ENCODE measurements around the gene MRPL9.

The MRPL9 gene

DNA sequence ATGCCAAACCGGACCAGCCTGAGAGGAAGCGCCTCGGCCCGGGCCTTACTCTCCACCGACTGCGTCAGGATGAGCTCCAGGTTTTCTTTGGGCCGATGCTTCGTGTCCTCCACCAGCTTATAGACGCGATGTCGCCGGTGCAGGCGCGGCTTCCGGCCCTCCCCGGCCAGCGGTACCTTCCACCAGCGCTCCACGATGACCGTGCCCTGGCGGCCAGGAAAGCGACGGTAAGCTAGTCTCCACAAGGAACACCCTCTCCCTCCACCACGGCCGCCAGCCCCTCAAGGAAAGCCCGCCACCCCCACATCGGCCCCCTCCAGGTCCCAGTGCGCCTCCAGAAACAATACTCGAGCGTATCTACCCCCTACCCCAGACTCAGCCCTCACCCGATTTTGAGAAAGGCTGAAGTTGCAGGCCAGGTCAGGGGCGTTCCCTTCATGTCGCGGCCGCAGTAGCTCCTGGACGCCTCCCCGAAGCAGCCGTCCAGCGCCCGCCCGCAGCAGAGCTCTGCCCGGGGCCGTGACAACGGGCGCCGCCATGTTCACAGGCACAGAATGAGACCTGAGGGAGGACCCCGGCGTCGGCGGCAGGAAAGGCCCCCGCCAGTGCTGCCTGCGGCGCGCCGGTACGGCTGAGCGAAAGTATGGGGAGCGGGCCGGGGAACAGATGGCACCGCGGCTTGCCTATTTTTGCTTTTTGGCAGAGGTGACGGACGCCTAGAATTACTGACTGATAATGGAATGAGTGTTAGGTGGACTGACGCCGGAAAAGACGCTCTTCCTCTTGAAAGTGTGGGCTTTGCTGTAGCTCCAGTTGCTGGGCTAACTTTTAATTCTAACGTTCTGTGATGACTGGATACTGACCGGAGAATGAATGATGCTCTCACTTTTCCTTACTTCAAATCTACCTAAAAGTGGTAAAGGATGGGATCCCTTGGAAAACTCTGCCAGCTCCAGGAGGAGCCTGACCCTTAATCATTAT lies at the start of gene MRPL9:
MRPL9 (minus strand) TSS at position 556 of the 981 bp plus-strand sequence; CDS start at position 539, 17 bp downstream.
- DNase-seq = peak; percentile 83

DNA sequence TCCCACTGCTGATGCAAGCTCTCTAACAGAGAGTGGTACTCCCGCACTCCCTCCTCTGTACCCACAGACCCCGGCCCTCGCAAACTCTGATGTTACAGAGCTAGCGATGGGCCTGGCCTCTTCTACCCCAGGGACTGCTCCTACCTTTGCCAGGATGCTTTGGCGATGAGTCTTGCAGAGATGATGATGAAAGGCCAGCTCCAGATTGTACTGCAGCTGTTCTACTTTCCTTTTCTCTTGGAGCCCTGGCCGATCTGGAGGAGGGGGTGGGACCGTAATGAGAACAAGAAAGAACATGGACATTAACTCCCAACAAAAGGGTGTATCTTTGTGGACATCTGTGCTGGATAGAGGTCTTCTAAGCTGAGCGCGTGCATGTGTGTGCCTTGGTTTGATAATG lies 47.9 kb upstream of the MRPL9 start:
- no peak for DNase-seq

DNA sequence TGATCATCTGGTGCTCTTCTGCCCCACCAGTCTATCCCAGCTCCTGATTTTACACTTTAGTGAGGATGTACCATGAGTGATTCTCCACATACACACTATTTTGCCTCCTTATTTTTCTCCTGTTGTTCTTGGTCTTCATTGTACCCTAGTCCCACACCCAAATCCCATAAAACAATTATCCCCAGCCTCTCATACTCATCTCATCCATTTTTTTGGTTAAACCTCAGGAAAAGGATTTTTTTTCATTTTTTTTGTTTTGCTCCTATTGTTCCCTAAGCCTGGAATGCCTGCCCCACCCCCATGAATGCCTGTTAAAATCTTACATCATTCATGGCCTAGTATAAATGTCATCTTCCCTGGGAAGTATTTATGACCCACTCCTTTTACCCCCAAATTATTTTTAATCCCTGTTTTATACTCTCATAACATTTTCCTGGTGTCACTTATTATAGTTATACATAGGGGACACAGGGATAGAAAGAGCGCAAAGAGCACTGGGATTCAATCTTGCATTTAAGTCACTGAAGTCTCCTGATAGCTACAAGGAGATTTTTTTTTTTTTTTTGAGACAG lies 46.8 kb upstream of the MRPL9 start:
- DNase-seq = no peak

DNA sequence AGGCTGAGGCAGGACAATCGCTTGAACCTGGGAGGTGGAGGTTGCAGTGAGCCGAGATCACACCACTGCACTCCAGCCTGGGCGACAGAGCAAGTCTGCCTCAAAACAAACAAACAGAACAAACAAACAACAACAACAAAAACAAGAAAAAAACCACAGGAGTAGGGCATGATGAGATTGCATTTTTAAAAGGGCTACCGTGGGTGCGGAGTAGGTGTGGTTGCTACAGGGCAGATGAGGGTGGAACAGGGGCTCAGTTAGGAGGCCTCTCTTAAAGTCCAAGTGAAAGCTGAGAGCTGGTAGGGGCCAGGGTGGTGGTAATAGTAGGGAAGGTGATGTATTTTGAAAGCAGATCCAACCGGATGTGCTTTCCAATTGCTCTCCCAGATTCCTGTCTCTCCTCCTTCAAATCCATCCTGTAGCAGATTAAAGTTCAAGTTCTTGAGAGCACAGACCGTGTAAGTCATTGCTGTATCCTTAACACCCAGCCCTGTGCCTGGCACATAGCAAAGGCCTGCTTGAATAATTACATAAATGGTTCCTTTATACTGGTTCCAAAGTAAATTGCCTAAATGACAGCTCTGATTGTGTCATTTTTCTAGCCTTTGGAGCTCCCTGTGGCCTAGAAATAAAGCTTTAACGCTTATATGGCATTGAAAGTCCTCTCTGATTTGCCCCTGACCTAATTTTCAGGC lies 46.1 kb upstream of the MRPL9 start:
- no peak for DNase-seq

DNA sequence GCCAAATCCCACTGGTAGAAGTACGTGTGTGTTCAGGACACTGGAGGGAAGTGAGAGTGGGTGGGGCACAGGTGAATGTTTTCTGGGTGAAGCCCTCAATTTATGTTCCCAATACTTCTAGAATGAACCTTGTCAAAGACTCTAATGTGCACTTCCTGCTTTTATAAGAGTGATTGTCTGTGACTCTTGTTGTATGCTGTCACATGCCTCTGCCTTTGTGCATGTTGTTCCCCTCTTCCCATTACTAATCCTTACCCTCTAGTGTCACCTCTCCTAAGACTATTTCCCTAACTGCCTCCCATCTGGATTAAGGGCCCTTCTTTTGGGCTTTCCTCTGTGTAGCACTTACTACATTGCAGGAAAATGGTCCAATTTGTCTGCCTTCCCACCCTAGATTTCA lies 44.5 kb upstream of the MRPL9 start:
- no peak for DNase-seq

DNA sequence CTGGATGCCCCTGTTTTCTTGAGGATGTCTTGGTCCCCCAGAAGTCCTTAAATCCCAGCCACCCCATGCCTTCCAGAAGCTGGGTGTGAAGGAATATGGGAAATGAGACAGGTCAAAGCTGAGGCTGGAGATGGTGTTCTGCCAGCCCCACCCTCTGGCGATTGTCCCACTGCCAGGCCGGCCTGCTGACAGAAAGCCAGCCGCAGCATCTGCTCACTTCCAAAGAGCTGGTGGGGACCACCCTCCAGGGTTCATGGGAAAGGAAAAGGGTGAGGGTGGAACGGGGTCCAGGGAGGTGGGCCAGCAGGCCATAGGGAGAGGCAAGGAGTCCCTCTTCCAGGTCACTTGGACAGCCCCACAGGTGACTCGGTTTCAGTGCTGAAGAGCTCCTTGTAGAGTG lies 43.8 kb upstream of the MRPL9 start:
- DNase-seq = no peak

DNA sequence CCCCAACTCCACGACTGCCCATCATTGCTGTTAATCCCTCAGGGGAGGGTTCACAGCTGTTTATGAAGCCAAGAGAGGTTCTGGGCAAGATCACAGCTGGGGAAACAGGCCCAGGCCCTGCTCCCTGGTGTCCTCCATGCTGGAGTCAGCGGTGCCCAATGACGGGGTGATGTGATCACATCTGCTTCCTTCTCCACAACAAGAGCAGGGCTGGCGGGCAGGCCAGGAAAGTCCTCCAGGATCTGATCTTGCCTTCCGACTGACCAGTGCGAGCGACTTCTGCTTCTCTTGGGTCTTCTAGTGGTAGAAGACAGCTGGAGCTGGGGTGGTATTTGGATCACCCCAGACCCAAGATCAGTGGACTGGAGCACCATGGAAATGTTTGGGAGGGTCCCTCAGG lies 42.9 kb upstream of the MRPL9 start:
- DNase-seq = no peak

DNA sequence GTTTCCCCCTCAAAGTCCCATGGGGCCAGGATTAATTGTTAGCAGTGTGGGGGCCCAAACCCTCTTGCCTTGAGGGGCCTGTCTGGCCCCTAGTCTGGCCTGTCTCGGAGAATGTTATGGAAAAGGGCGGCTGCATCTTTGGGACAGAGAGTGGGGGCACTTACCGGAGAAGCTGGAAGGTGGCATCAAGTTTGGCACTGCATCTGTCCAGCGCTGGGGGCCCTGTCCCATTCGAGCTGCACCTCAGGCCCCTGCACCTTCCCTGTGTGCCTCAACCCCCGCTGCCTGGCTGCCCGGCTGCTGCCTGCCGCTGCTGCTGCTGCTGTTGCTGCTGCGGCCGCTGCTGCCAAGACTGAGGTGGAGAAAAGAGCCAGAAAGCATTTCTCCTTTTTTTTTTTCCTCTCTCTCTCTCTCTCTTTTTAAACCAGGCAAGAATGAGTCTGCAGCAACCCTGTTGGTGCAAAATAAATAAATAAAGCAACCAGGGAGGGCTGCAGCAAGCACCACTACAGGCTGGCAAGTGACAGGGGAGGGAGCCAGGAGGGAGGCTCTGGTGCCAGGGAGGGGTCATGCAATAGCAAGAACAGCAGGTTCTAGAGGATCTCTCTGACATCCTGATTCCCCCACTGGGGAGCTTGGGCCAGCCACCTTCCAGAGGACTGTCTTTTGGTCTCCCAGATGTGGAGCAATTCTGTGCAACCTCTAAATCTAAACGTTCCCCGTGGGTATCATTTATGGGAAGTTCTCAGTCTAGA lies 41.9 kb upstream of the MRPL9 start, which contains the start of gene LINGO4:
LINGO4 (minus strand) TSS at position 354 of the 755 bp plus-strand sequence. CDS start 2,715 bp downstream, outside the sequence.
- no peak for DNase-seq

DNA sequence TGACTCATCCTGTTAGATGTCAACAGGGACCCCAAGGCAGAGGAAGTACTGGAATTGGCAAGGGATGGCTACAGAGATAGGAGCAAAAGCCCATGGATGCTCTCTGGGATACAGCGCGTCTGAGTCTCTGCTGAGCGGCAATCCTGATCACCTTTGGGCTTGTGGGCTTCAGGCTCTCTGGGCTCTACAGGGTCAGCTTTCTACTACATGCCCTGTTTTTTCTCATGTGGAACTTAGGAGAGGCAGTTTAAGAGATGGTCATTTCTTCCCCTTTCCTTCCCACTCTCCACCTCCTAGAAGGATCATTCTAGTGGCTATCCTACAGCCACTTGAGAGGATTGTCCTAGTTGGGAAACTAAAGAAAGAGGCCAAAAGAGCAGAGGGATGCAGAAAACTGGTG lies 40.6 kb upstream of the MRPL9 start:
- no peak for DNase-seq

DNA sequence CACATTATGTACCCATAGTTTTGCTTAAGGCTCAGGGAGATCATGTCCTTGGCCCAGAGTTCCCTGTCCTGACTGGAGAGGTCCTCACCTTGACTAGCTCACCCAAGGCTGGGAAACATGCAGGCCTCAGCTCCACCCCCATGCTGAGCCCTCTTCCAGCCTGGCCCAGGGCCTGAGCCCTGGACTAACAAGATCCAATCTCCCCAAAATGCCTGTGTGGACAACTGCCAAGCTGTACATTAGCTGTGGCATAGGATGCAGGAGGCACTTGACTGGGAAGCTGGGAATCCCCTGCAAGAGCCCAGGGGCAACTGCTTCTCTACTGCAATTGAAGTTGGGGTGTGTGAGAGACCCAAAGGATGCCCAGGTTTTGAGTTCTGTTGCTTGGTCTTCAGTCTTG lies 39.9 kb upstream of the MRPL9 start:
- no peak for DNase-seq

DNA sequence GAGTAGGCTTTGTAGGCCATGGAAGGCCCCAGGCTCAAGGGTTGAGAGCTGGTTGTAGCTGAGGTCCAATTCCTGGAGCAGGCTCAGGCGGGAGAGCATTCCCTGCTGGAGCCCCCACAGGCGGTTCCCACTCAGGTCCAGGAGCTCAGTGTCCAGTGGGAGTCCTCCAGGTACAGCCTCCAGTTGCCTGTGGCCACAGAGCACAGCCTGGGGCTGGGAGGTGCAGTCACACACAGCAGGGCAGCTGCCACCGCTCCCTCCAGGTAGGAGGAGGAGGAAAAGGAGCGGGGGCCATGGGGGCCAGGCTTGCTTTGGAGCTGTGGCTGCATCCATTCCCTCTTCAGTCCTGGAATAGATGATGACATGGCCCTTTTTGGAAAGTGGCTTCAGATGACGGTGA lies 39.1 kb upstream of the MRPL9 start:
- no peak for DNase-seq

DNA sequence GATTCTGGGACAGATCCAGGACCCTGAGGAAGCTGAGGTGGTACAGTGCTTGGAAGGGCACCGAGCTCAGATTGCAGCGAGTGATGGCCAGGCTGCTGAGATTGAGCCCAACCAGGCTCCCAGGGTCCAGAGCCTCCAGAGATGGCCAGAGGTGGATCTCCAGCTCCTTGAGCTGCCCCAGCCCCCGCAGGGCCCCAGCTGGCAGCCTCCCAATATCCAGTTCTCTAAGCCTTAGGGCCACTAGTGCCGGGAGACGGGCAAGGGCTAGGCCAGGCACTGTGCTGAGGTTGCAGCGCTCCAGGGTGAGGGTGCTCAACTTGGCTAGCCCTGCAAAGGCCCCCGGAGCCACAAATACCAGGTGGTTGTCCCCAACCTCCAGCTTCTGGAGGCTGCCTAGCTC lies 38.5 kb upstream of the MRPL9 start:
- DNase-seq = no peak

DNA sequence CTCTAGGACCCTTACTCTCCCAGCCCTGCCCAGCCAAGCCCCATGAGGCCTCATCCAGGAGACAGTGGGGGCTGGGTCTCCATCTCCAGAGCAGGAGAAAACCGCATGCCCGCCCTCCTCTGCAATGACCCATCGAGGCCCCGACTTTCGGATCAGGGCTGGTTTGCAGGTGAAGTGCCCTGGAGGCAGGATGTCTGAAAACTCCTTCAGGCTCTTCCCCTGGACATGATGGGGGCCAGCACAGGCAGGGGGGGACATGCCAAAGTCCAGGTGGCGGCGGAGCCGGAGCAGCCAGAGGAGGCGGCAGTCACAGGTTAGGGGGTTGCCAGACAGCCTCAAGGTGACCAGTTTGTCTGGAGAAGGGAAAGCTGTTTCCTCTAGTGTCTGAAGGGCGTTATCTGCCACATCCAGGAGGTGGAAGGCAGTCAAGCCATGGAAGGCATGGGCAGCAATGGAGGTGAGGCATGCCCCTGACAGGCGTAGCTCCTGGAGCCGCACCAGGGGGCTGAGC lies 38.1 kb upstream of the MRPL9 start:
- no peak for DNase-seq

DNA sequence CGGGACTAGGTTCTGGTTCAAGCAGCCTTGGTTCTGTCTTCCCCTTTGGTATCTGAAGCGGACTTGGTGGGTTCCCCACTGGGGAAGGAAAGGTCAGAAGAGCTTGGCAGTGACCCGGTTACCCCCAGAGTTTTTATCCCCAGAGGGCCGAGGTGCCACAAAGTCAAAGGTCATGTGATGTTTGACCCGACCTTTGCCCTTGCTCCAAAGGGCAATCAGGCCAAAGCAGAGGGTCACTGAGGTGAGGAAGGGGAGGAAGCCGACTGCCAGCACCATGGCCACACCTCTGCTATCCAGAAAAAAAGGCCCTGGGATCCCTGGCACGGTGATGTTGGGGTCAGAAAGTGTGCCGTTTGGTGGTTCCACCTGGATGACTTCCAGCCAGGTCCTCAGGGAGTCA lies 37.5 kb upstream of the MRPL9 start:
- no peak for DNase-seq

DNA sequence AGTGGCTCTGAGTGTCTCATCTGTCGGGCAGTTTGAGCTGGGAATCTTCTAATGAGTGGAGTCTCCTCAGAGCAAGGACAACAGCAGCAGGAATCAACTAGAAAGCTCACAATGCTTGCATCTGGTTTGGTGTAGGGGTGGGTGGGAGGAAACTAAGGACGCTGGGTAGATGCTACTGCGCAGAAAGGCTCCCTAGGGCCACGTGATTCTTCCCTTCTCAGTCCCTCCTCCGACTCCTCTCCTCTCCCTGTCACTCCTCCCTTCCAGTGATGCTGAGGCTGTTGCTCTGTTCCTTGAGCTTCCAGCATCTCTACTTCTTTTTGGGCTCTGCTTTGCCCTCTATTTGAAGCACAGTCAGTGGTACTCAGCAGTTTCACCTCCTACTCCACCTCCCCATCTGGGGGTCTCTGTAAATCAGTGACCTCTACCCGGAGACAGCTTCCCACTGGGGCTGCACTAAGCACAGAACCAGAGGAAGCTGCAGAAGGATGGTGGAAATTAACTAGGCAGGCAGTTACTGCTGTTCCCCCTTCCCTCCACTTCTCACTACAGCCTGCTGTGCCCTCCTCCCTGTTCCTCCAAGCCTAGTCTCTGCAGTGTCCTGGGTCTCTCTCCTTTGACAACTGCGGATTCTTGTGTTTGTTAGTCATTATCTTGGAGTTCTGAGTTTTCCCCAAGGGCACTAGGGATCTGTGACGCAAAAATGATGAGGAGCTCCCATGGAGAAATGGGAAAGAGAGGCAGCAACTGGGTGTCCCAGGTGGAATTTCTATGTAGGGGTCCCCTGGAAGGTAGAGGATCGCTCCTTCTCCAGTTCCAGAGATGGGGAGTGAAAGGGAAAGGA lies 36.1 kb upstream of the MRPL9 start:
- no peak for DNase-seq

DNA sequence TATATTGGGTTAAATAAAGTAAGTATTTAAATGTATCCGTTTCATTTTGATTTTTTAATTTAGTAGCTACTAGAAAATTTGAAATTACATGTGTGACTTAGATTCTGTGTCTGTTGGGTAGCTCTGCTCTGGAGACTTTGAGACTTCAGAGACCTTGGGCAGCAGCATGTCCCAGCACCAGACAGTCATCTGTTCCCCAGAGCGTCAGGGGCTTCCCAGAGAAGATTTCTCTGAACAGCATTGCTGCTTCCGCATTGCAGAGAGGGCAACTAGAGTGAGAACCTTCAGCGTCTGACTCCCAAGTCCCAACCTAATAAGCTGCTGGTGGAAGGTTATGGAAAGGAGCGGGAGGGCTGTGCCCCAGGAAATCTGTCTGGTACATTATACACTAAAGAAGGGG lies 35.3 kb upstream of the MRPL9 start:
- DNase-seq = no peak

DNA sequence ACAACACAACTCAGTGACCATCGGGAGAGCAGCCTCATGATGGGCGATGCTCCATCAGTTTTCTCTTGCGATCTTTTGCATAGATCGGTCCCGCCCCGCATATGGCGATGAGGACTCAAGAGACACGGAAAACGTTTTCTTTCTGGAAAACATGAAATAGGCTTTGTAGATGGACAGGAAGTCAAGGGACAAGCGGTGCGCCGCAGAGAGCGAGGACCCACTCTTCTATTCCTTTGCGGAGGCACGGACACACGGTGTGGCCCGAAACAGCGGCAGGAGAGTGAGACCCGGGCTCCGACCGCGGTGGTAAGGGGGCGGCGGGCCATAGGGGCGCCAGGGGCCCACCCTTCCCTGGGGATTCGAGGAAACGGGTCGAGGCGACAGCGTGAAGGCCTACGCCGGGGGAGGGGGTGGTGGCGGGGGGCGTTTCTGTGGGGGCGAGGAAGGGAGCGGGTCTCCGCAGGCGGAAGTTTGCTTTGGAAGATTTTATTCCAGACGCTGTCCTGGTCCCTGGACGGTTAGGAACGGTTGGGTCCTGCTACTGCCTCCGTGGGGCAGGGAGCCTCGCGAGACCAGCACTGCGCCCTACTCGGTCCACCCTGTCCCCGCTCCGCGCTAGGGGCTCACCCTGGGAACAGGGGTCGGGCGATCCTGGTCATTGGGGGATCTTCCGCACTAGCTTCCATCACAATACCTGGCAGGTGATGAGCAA lies 27.8 kb upstream of the MRPL9 start:
- no peak for DNase-seq

DNA sequence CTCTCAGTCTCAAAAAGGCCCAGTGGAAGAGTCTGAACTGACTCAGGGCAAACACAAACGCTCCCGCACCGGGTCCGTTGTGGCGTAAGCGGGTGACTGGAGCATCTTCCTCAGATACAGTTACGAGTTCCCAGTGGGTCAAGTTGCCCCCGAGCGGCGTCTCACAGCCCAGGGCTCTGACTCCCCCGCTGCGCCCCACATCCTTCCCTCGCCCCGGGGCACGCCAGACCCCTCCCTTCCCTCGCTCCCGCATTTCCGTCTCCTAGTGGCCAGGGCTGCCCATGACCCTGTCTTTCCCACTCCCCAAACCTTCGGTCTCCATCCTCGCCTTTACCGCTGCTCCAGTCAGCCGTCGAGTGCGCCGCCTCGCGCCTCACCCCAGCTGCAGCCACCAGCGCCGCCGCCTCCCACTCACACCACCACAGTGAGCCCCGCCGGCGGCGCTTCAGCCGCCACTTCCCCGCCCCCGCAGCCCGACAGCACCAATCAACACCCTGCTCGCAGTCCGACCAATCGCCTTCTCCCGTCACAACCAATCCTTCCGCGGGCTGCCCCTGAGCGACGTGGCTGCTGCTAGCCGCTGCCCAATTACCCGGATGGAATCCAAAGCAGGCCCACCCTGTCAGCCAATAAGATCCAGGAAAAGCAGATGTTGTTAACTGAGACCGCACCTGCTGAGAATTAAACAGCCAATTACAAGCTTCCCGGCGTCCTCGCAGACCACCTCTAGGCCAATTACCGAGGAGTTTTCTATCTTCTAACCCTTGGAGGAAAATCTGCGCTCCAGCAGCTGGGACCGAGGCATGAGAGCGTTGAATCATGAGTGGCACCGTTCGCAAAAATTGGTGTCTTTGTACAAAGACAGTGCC lies 27.0 kb upstream of the MRPL9 start, which contains the start of gene TDRKH:
TDRKH (minus strand) TSS at position 430 of the 869 bp plus-strand sequence. CDS start 7,478 bp downstream, outside the sequence.
- peak; percentile 98 for DNase-seq

DNA sequence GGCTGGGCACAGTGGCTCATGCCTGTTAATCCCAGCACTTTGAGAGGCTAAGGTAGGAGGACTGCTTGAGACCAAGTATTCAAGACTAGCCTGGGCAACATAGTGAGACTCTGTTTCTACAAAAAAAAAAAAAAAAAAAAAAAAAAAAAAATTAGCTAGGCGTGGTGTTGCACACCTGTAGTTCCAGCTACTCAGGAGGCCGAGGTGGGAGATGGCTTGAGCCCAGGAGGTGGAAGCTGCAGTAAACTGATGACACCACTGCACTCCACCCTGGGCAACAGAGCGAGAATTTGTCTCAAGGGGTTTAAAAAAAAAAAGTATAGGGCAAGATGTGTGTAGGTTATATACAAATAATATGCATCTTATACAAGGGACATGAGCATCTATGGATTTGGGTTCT lies 24.4 kb upstream of the MRPL9 start:
- DNase-seq = no peak

DNA sequence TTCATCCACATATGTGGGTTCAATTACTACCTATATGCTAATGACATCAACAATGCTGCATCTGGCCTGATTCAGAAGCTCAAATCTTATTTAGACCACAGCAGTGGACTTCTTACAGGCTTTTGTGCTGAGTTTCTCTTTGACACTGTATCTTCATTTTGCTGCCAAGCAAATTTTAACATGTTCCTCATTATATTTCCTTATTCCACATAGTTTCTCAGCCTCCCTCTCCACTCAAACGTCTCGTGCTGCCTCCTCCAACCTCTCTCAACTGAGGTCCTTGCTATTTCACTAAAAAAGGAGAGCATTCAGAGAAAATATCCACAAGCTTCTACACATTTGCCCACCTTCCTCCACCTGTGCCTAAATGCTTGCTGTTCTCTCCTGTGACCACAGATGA lies 20.5 kb upstream of the MRPL9 start:
- DNase-seq = no peak
